GM18907 (cell line): Measurements from ENCODE around the gene NEO1.

Experiments used
- ATAC-seq: cut with Tn5 transposase; IDR thresholded peaks from one replicate; pipeline ENCODE4 v1.9.1; 2021; ENCODE audit warnings: mild to moderate bottlenecking, moderate library complexity; ENCODE audit not compliant: unreplicated experiment

Gene NEO1

DNA sequence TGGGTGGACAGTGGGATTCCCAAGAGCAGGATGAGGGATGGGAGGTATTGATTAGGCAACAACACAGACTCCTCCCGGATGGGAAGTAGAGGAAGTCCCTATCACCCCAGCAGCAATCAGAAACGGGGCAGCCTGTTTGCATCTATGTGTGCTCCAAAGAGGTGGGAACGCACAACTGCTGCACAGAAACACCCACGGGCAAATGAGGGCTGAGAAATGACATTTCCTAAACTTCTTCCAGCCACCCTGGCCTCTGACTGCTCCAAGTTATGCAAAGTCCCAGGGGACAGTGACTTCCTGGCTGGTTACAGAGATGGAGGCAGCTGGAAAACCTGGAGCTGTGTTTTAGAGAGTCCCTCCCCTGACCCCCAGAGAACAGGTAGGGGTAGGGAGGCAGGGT, 273.9 kb downstream of the NEO1 start:
- no peak for ATAC-seq

DNA sequence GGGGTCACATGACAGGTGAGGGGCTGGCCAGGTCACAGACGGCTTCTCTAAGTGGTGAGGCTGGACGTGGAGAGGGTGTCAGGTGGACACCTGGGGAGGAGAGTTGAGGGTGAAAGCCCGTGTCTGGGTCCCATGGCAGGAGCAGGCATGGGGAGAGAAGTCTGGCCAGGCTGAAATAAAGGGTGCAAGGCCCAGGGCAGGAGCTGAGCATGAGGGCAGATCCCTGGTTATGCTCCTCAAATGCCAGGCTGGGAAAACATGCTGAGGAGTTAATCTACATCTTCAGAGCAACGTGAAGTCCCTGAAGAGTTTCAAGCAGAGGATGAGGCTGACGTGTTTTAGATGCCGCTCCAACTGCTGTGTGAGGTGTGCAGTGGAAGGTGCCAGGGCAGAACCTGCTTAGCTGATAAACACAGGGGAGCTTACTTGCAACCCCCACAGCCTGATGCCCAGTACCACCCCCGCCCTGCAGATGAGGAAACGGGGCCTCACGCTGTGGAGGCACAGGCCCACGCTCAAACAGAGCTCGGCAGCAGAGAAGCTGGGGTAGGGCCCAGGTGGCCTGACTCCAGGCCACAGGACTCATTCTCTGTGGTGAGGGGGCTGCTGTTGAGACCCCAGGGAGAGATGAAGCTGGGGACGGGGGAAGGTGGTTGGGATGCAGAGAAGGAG, 276.0 kb downstream of the NEO1 start:
- no peak for ATAC-seq

DNA sequence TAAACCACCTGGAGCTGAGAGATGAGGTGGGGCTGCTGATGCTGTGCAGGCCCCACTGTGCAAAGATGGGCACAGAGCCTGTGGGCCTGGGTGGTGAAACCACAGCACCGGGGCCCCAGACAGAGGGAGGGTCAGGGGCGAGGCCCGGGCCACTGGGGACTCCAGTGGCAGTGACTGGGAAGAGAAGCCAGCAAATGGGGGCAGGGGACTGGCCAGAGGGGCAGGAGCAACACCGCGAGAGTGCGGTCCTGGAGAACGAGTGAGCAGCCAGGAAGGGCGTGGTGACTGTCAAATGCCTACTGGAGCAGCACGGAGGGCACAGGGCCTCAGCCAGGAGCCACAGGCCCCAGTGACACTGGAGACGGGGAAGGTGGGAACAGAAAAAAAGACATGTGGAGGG, 276.7 kb downstream of the NEO1 start:
- ATAC-seq, result no peak

DNA sequence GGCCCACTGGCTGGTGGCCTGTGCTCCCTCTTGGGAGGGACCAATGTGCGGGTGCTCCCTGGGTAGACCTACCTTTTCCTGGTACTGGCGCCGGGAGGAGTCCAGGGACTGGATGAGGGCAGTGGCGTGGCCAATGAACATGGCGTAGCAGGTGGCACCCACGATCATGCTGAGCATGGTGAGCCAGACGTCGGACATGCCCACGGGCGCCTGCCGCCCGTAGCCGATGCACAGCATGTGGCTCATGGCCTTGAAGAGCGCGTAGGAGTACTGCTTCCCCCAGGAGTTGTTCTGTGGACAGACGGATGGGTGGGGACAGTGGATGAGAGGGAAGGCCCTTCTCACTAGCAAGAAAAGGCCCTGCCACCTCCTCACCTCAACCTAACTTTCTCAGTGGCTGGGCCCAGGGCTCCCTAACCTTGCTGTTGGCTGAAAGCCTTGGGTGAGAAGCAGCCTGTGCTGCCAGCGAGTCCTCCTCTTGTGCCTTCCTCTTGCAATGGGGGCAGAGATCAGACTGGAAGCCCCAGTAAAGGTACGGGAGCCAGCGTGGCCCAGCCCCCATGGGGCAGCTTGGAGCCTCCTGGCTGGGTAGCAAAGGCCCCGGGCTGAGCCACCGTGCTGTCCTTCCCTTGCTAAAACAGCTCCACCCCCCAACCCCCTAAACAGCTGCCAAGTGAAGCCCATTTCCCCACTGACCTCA, 277.4 kb downstream of the NEO1 start:
- ATAC-seq, result no peak

DNA sequence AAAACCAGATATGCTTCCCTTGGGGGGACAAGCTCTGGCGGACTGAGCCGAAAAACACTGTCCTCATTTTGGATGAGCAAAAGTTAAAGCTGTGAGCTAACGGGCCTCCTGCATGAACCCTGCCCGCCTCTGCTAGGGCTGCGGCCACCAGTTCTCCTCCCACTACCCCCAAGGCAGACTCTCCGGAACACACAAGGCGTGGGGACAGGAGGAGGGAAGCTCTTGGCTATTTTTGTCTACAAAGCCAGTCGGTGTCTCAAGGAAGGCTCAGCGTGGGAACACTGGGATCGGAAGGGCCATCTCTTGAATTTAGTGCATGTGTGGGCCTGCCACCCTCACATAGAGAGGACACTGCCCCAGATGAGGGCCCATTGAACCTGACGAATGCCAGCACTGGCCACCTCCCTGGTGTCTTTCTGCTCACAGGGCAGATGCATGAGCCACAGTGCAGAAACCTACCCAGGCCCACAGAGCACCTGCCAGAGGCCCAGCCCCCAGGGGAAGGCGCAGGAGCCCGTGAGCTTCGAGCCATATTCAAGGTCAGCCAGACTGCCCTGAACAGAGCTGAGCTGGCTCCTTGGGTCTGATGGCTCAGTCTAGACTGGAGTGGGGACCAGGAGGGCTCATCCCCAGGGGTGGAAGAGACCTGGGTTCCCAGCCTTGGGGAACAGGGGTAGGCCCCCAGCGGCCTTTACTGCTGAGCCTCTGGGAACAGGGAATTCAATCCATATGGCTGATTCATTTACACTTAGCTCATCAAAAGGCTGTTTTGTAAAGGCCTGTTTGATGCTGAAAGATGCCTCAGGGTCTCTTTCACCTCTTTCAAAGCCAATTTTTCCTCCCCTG, 278.2 kb downstream of the NEO1 start:
- no peak for ATAC-seq

DNA sequence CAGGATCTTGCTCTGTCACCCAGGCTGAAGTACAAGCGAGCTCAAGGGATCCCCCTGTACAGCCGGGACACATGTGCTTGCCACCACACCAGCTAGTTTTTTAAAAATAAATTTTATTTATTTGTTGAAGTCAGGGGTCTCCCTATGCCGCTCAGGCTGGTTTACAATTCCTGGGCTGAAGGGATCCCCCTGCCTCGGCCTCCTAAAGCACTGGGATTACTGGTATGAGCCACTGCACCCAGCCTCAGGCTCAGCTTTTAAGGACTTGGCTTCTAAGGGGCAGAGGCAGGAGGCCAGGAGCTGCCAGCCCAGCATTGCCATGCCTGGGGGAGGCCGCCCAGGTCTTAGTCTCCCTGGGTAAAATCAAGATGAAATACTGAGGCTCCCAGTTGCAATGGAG, 279.2 kb downstream of the NEO1 start:
- ATAC-seq, result no peak

DNA sequence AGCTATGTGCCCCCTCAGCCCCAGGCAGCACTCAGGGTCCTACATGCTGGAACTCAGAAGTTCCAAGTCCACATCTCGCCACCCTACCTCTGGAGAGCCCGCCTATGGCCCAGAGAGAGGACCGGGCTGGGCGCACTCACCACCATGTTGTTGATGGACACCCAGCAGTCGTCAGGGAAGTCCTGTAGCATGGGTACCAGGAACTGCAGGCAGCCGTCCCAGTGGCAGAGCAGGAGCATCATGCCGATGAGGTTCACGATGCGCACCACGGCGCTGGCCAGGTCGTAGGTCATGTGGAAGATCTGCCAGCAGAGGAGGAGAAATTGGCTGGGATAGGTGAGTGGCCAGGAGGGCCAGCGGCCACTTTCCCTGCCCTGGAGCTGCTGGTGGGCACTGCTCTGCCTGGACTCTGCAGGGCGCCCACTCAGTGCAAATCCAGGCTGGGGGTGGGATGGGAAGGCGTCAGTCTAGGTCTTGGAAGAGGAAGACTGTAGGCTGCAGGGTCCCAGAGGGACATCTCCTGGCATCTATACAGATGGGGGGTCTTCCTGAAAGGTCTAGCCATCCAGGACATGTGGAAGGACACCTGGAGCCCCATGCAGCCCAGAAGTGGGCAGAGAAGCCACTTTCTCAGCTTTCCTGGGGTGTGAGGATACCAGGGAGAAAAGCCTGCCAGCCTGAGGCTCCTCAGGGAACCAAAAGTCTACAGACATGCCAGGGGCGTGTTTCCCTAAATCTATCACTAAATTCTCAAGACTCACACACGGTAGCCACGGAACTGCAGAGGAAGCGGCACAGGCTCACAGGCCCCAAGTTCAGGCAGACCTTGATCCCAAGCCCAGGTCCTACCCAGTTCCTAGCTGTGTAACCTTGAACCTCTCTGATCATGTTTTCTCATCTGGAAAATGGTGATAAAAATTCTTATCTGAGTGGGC, 280.0 kb downstream of the NEO1 start:
- no peak for ATAC-seq

DNA sequence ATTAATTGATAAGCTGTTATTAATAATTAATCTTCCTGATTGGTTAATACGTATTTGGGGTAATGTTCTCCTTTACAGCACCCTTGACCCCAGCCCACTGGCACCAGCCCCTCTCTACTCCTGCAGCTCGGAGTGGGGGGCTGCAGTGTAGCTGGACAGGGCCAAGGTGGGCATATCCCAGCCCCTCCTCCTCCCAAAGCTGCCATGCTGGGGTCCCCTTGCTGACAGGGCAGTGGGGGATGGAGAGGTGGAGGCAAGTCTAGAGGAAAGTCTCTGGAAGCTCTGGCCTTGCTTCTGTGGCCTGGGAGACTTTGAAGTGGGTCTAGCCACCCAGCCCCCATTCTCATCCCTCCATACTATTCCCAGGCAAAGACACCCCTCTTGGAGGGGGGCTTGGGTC, 280.7 kb downstream of the NEO1 start:
- no peak for ATAC-seq

DNA sequence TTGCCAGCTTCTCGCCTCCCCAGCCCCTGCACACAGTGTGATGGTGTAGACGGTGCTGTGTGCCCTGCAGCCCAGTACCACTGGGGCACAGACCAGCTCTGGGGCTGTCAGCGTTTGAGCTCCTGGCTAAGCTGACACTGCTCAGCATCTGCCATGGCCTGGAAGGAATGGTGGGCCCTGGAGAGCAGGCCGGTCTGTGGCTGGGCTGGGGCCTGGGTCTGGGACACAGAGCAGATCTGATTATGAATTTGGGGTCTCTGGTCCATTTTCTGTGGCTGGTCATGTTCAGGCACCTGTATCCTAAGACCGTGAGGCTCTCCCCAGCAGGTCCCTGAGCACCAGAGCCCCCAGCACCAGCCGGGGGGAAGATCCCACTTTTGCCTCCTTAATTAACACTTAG, 281.8 kb downstream of the NEO1 start:
- no peak for ATAC-seq

DNA sequence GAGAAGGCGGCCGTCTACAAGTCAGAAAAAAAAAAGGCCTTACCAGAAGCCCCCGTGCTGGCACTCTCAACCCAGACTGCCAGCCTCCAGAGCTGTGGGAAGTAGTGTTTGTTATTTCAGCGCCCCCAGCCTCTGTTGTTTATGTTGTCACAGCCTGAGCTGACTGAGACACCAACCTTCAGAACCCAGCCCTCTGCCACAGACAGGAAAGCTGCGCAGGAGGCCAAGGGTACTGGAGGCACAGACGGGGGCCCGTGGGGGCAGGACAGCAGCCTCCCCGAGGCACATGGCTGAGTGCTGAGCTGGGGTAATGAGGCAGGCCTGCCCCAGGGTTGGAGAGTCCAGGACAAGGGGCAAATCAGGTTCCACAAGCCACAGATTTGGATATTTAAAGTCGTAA, 282.8 kb downstream of the NEO1 start:
- no peak for ATAC-seq

DNA sequence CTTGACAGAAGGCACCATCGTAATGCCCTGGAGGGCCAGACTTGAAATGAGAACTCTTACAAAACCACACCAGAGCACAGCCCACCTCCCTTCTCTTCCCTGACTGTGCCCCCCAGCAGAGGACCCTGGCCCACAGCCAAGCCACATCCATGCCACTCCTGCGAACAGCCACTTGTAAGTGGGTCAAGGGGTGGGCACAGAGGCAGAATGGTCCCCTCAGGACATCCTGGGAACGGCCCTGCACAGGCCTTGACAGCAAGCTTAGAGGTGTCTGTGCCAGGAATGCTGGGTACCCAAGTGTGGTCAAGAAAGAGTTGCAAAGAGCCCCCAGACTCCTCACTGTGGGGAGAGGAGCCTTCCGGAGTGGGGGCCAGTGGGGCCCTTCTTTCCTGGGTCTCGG, 283.2 kb downstream of the NEO1 start:
- no peak for ATAC-seq

DNA sequence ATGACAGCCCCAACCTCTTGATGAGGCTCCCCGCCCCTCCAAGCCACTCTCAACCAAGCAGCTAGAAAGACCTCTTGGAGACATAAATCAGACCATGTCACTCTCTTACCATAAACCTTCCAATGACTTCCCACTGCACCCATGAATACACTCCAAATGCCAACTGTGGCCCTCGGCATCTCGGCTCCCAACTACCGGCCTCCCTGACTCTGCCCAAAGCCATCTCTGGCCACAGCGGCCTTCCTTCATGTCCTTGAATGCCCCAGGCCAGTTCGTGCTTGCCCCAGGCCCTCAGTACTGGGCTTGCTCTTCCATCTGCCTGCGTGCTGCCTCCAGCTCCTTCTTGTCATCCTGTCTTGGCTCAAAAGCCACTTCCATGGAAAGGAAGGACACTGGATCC, 284.5 kb downstream of the NEO1 start:
- ATAC-seq, result no peak

DNA sequence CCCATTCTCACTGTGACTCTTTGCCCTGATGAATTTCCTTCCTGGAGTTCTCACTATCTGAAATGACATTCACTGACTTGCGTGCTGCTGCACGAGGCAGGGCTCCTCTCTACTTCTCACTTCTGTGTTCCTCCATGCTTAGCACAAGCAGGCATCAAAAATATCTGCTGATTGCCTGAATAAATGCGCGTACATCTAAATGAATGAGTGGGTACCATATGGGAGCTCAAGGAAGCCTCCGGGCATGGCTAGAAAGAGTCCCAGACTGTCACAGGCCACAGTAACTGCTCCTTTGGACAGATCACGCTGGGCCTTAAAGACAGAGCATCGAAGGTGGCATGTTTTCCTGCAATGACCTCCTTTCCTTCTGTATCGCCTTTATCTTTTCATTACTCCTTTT, 284.9 kb downstream of the NEO1 start:
- ATAC-seq, result no peak

DNA sequence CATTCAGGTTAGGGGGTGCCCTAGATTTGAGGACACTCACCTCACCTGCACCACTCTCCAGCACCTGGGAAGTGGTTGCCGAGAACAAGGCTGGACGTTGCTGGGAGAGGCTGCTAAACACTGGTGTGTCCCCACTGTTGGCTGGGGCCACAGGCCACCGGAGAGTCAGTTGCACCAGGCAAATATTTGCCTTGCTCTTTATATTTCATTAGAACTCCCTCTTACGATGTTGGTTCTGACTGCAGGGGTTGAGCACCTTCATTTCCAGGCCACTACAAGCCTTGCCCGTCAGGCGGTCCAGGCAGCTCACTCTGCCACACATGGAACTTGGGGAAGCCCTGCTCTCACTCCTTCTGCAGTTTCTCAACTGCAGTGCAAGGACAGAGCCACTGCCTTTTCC, 285.8 kb downstream of the NEO1 start:
- ATAC-seq, result no peak

DNA sequence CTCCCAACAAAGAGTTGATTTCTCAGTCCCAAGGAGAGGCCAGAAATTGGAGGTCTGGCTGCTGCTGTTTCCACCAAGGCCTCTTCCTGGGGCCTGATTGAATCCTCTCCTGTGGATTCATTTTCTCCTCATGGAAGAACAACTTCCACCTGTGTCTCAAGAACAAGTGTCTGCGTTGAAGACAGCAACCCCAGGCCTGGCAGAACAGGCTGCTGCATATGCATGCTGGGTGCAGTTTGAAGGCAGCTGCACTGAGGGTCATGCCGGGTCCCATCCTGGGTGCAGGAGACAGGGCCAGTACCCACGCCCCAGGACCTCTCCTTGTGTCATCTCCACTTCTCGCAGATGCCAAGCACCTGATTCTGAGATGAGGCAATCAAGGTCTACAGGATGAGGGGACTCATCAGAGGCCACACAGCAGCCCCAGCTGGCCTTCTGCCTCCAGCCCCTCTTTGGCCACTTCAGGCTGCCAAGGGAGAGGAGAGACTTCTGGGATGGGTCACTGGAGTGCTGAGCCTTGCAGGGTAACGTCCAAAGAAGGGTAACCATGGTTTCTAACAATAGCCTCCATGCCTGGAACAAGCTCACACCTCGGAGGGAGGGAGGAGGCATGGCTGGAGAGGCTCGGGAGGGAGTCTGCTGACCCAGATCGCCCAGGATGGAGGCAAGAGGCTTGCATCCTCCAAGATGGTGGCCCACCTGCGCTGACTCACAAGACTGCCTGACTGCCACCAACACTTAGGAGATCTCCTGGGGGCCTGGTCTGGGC, 286.5 kb downstream of the NEO1 start:
- ATAC-seq, result no peak

DNA sequence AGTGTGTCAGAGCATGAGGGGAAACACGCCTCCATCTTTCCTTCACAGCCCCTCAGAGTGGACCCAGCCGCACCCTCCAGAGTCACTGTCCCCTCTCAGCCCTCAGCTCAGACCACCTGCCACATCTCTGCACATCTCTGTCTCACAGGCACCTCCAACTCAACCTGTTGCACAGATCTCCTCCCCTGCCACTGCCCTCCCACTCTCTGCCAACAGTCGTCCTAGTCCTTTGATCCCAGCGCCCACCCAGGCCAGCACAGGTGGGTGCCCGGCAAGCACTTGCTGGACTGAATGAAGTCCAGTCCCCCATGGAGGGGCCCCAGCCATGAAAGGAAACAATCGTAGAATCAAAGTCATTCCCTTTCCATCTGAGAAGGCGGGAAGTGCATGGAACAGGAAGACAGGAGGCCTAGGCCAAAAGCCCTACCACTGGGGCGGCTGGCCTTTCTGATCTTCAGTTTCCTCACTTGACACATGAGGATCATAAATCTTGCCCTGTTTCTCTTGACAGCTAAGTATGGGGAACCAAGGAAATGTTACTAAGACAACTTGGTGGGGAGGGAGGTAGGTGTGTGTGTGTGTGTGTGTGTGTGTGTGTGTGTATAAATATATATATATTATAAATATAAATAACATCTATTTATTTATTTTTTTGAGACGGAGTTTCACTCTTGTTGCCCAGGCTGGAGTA, 288.4 kb downstream of the NEO1 start:
- ATAC-seq, result no peak

DNA sequence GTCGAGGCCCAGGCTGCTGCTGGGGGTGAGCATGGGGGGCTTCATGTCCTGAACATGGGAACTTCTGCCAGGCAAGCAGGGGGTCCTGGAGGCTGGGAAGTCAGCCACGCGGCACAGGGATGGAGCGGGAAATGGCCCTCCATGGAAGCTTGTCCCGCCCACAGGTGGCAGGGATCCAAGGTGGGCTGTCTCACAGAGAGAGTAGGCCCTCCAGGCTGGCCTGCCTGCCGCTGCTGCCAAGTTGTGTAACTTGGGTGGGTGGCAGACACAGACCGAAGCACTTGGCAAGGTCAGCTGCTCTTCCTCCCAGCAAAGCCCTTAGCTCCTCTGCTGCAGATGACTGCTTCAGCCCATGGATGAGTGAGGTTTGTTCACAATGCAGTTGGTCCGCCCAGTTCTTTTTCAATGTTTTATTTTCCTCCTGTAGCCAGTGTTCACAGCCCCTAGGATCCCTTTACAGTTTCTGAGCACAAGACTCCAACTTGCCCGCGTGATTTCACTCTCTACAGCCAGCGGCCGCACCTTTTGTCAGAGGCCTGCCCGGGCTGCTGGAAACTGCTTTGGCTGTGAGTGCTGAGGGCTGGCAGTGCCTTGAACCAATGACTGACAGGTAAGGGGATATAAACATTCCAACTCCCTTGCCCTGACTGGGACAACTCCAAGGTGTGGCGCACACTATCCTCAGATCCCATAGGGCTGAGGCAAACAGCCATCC, 289.8 kb downstream of the NEO1 start:
- ATAC-seq, result no peak

DNA sequence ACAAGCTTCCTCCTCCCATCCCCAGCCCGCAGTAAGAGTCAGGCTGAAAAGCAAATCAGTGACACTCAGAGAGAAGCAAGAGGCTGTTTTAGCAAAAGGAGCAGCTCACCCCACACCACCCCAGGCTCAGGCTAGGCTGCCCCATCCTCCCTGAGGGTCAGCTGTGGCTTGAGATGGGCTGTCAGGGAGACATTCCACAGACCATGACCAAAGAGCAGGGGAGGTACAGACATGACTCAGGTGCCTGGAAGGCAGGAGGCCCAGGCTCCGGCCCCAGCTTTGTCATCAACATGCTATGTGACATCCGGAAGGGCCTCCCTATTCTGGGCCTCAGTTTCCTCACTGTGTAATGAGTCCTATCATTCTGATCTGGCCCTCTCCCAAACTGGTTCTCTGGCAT, 291.8 kb downstream of the NEO1 start:
- ATAC-seq, result no peak

DNA sequence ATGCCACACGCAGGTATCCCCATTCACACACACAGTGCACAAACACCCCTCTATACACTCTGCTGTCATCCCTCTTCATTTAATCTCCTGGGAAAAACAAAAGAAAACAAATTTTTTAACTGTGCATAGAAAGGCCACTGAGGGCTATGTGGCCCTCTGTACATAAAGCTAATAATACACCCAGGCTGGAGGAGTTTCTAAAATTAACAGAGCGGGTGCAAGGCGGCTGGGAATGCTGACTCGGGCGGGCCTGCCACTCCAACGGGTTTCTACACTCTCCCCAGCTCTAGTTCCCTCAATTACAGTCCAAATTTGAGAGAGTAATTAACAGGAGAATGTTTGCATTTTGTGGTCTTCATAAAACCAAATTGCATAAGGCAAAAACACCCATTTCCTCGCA, 293.4 kb downstream of the NEO1 start:
- ATAC-seq, result no peak
